Measurements from ENCODE around the gene STN1.

DNA sequence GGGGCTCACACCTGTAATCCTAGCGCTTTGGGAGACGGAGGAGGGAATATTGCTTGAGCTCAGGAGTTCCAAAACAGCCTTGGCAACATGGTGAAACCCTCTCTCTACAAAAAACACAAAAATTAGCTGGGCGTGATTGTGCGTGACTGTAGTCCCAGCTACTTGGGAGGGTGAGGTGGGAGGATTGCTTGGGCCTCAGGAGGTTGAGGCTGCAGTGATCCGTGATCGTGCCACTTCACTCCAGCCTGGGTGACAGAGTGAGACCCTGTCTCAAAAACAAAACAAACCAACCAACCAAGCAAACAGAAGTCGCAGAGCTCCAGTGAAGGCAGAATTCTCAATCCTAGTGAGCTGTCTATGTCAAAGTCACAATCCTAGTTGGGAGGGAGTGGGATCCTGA, 14.3 kb upstream of the STN1 start:
- no peak for TF ChIP-seq EZH2 (IDR thresholded peaks at IDR 0.05; ENCODE audit: insufficient read depth, low read length)
- TF ChIP-seq, protein P1, sequence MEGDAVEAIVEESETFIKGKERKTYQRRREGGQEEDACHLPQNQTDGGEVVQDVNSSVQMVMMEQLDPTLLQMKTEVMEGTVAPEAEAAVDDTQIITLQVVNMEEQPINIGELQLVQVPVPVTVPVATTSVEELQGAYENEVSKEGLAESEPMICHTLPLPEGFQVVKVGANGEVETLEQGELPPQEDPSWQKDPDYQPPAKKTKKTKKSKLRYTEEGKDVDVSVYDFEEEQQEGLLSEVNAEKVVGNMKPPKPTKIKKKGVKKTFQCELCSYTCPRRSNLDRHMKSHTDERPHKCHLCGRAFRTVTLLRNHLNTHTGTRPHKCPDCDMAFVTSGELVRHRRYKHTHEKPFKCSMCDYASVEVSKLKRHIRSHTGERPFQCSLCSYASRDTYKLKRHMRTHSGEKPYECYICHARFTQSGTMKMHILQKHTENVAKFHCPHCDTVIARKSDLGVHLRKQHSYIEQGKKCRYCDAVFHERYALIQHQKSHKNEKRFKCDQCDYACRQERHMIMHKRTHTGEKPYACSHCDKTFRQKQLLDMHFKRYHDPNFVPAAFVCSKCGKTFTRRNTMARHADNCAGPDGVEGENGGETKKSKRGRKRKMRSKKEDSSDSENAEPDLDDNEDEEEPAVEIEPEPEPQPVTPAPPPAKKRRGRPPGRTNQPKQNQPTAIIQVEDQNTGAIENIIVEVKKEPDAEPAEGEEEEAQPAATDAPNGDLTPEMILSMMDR (IDR thresholded peaks at IDR 0.05; ENCODE audit: insufficient read depth, low read depth, low read length), result no peak

All from astrocyte (in vitro differentiated cells and primary cell).